CD14-positive monocyte (primary cell): ENCODE measurements around the gene SLF2. TPM values are rescaled to one million over a fixed set of nuclear protein-coding genes. Genes with fewer than 3 reads are reported as not detected.

Source experiments
- DNase-seq, 3 donors: peaks; one replicate each; pipeline ENCODE4 v3.0.0-alpha.2; 2011 to 2022
- H2AFZ ChIP-seq: 2 replicates; pipeline ENCODE4 v1.6.0; 2012; ENCODE audit warnings: mild to moderate bottlenecking, low read depth, low read length, inconsistent platforms; ENCODE audit not compliant: insufficient read depth, poor library complexity, severe bottlenecking
- H3K27ac ChIP-seq, 2 donors: 1 replicate in 1 of 2; 2 replicates in 1 of 2; pipeline ENCODE4 v1.5.1; 2012 to 2013; ENCODE audit warnings: low read length in 2 of 2, control low read depth in 1 of 2, inconsistent platforms in 1 of 2, low read depth in 1 of 2, mild to moderate bottlenecking in 1 of 2
- H3K27me3 ChIP-seq, 2 donors: one replicate each; pipeline versions ENCODE4 v1.6.0 to v1.6.1; 2011 to 2013; ENCODE audit warnings: low read length in 2 of 2; ENCODE audit not compliant: control insufficient read depth in 2 of 2, insufficient read depth in 2 of 2
- H3K36me3 ChIP-seq, 2 donors: replicated peaks in 1 of 2; 1 replicate in 1 of 2; 2 replicates in 1 of 2; pipeline versions ENCODE4 v1.5.1 to v1.6.1; 2012 to 2013; ENCODE audit warnings: low read length in 2 of 2, control low read depth in 1 of 2, inconsistent platforms in 1 of 2, mild to moderate bottlenecking in 1 of 2; ENCODE audit not compliant: insufficient read depth in 2 of 2, control insufficient read depth in 1 of 2
- H3K4me1 ChIP-seq, 2 donors: 1 replicate in 1 of 2; 2 replicates in 1 of 2; pipeline versions ENCODE4 v1.5.1 to v1.6.1; 2012 to 2013; ENCODE audit warnings: low read length in 2 of 2, control low read depth in 1 of 2, inconsistent platforms in 1 of 2, mild to moderate bottlenecking in 1 of 2, moderate library complexity in 1 of 2; ENCODE audit not compliant: insufficient read depth in 2 of 2, control insufficient read depth in 1 of 2
- H3K4me2 ChIP-seq: replicated peaks from 2 replicates; pipeline ENCODE3; 2012; ENCODE audit warnings: low read length, moderate library complexity, mild to moderate bottlenecking; ENCODE audit not compliant: poor library complexity, severe bottlenecking; ENCODE audit errors: extremely low read depth
- H3K4me3 ChIP-seq, 3 experiments: fragments of 200-600 bp in 1 of 3; sonication (generic) in 1 of 3; replicated peaks in 1 of 3; 1 replicate in 2 of 3; 2 replicates in 1 of 3; pipeline ENCODE4 v1.5.1; 2011 to 2013; ENCODE audit warnings: low read length in 3 of 3, mild to moderate bottlenecking in 3 of 3, control low read depth in 2 of 3, low read depth in 2 of 3, inconsistent platforms in 1 of 3, moderate library complexity in 1 of 3
- H3K79me2 ChIP-seq: 2 replicates; pipeline ENCODE4 v1.6.0; 2012; ENCODE audit warnings: mild to moderate bottlenecking, control low read depth, inconsistent platforms, low read length, moderate library complexity; ENCODE audit not compliant: insufficient read depth
- H3K9ac ChIP-seq: 2 replicates; pipeline ENCODE4 v1.6.0; 2017; ENCODE audit warnings: low read length, mild to moderate bottlenecking; ENCODE audit not compliant: insufficient read depth, poor library complexity, severe bottlenecking
- H3K9me3 ChIP-seq, 2 donors: replicated peaks in 1 of 2; 1 replicate in 1 of 2; 2 replicates in 1 of 2; pipeline versions ENCODE4 v1.5.1 to v1.6.1; 2012 to 2013; ENCODE audit warnings: low read length in 2 of 2, control low read depth in 1 of 2; ENCODE audit not compliant: control insufficient read depth in 1 of 2, insufficient read depth in 1 of 2
- H4K20me1 ChIP-seq: 2 replicates; pipeline ENCODE4 v1.6.0; 2012; ENCODE audit warnings: mild to moderate bottlenecking, low read length, control low read depth, moderate library complexity; ENCODE audit not compliant: insufficient read depth
- H3K27ac Mint-ChIP-seq, 7 donors: one replicate each; pipeline ENCODE4 v1.8.0; 2020; ENCODE audit warnings: mild to moderate bottlenecking in 7 of 7, mixed read lengths in 7 of 7, moderate library complexity in 6 of 7, inconsistent platforms in 2 of 7
- H3K27me3 Mint-ChIP-seq, 3 donors: one replicate each; pipeline ENCODE4 v1.8.0; 2021 to 2022; ENCODE audit warnings: low read depth in 3 of 3, mild to moderate bottlenecking in 3 of 3, mixed read lengths in 3 of 3, moderate library complexity in 3 of 3, inconsistent platforms in 1 of 3
- H3K36me3 Mint-ChIP-seq, 2 donors: one replicate each; pipeline ENCODE4 v1.8.0; 2020; ENCODE audit warnings: mixed read lengths in 2 of 2, inconsistent platforms in 1 of 2, mild to moderate bottlenecking in 1 of 2
- H3K4me1 Mint-ChIP-seq: one replicate; pipeline ENCODE4 v1.8.0; 2020; ENCODE audit warnings: mild to moderate bottlenecking, mixed read lengths
- H3K4me3 Mint-ChIP-seq, 2 donors: one replicate each; pipeline ENCODE4 v1.8.0; 2020; ENCODE audit warnings: mild to moderate bottlenecking in 2 of 2, mixed read lengths in 2 of 2, moderate library complexity in 1 of 2
- H3K9me3 Mint-ChIP-seq, 7 donors: one replicate each; pipeline ENCODE4 v1.8.0; 2020 to 2022; ENCODE audit warnings: mixed read lengths in 7 of 7, mild to moderate bottlenecking in 6 of 7, moderate library complexity in 6 of 7, inconsistent platforms in 2 of 7
- WGBS: methylation state at CpG from one replicate; pipeline ENCODE4 v1.1.5; 2013; ENCODE audit warnings: missing lambda C conversion rate; ENCODE audit not compliant: insufficient coverage; 5-methylcytosine and 5-hydroxymethylcytosine counted together
- intact Hi-C, 2 donors: fragments of 100-400 bp; cut with micrococcal nuclease; formaldehyde crosslinking; loops; one replicate each; pipeline versions ENCODE4 v1.15.0 to v1.15.1; 2023
- polyA plus RNA-seq, 3 donors: library from polyadenylated mRNA; depleted of rRNA in 1 of 3; unstranded in 2 of 3; stranded (reverse) in 1 of 3; fragments of 300-500 nt in 2 of 3; fragments of >200 nt in 1 of 3; fragmentation: Illumina TruSeq in 2 of 3; gene quantifications; 1 replicate in 2 of 3; 2 replicates in 1 of 3; pipeline ENCODE4 v1.2.3, GENCODE V29; 2012 to 2021
- TF ChIP-seq, protein P1 (sequence below): fragments of 200-600 bp; IDR thresholded peaks from one replicate; pipeline ENCODE4 v1.8.0; 2022; ENCODE audit warnings: antibody characterized with exemption, mild to moderate bottlenecking

Gene SLF2
- polyA plus RNA-seq, 3 donors: 5.8 to 11.3 (median 6.4) TPM

DNA sequence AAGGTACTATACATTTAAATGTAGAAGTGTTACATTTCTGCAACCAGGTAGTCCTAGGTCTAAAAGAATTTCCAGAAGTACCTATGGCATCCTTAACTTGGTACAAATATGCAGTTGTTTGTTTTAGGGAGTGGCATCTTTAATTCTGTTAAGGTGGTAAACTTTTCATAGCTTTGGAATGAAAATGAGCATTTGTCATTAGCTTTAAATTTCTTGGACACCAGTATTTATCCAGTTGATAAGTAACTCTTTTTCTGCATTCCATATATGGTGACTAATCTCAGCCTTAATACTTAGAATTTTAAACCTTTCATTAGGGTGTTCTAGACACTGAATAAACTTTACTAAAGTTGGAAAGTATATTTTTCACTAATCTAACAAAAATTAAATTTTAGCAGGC lies 10.8 kb downstream of the SLF2 start:
- H3K4me1 ChIP-seq: no peaks in the 10 kb centered on the region
- no peak overlapping the region for H3K4me3 ChIP-seq
- peaks cover 1% of the 10 kb centered on the region for H3K79me2 ChIP-seq
- no peak overlapping the region for H3K27ac ChIP-seq
- Mint-ChIP-seq H3K36me3 (peaks cover 73 to 85% of the 10 kb centered on the region in 2 donors), H3K27me3 (no peaks in the 10 kb centered on the region), H3K27ac (no peak overlapping the region), H3K4me1 (peaks cover 2% of the 10 kb centered on the region), H3K4me3 (no peak overlapping the region), H3K9me3 (no peaks in the 10 kb centered on the region)
- TF ChIP-seq, protein P1, sequence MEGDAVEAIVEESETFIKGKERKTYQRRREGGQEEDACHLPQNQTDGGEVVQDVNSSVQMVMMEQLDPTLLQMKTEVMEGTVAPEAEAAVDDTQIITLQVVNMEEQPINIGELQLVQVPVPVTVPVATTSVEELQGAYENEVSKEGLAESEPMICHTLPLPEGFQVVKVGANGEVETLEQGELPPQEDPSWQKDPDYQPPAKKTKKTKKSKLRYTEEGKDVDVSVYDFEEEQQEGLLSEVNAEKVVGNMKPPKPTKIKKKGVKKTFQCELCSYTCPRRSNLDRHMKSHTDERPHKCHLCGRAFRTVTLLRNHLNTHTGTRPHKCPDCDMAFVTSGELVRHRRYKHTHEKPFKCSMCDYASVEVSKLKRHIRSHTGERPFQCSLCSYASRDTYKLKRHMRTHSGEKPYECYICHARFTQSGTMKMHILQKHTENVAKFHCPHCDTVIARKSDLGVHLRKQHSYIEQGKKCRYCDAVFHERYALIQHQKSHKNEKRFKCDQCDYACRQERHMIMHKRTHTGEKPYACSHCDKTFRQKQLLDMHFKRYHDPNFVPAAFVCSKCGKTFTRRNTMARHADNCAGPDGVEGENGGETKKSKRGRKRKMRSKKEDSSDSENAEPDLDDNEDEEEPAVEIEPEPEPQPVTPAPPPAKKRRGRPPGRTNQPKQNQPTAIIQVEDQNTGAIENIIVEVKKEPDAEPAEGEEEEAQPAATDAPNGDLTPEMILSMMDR: no peak
- no peaks in the 10 kb centered on the region for H3K27me3 ChIP-seq
- H3K9ac ChIP-seq: no peak overlapping the region
- H3K4me2 ChIP-seq: no peak overlapping the region
- no peak overlapping the region for H2AFZ ChIP-seq
- H3K9me3 ChIP-seq: no peaks in the 10 kb centered on the region
- peaks cover 87 to 99% of the 10 kb centered on the region in 2 donors for H3K36me3 ChIP-seq
- DNase-seq: no peak
- no peaks in the 10 kb centered on the region for H4K20me1 ChIP-seq
- intact Hi-C loops: no loop called here

GRCh38 chr10:100927266-100927665 lies 14.5 kb downstream of the SLF2 start:
- no peaks in the 10 kb centered on the region for H3K79me2 ChIP-seq
- no peak overlapping the region for H2AFZ ChIP-seq
- H3K36me3 Mint-ChIP-seq: peaks cover 81 to 94% of the 10 kb centered on the region in 2 donors
- no peaks in the 10 kb centered on the region for H3K9me3 Mint-ChIP-seq
- H3K4me2 ChIP-seq: no peak overlapping the region
- H3K36me3 ChIP-seq: peaks cover 92 to 100% of the 10 kb centered on the region in 2 donors
- no peak for DNase-seq
- H3K4me1 ChIP-seq: no peaks in the 10 kb centered on the region
- H3K27ac ChIP-seq: no peak overlapping the region
- peaks cover 2% of the 10 kb centered on the region for H3K4me1 Mint-ChIP-seq
- WGBS: no CpG with 5 or more reads among the region's 5 CpGs
- no peak overlapping the region for H3K27ac Mint-ChIP-seq
- H3K9me3 ChIP-seq: no peaks in the 10 kb centered on the region
- no peak overlapping the region for H3K4me3 ChIP-seq
- H3K9ac ChIP-seq: no peak overlapping the region
- H3K4me3 Mint-ChIP-seq: no peak overlapping the region
- H3K27me3 Mint-ChIP-seq: no peaks in the 10 kb centered on the region
- intact Hi-C loops: no loop called here
- H3K27me3 ChIP-seq: no peaks in the 10 kb centered on the region
- no peaks in the 10 kb centered on the region for H4K20me1 ChIP-seq
- TF ChIP-seq, protein P1: no peak
